ENCODE data around the gene ARFGEF3.
"Not testable (repeated sequence)": the region's sequence is repeated elsewhere in the genome, so short reads cannot be mapped to it uniquely, and the experiment has no call there.

Gene ARFGEF3, protein sequence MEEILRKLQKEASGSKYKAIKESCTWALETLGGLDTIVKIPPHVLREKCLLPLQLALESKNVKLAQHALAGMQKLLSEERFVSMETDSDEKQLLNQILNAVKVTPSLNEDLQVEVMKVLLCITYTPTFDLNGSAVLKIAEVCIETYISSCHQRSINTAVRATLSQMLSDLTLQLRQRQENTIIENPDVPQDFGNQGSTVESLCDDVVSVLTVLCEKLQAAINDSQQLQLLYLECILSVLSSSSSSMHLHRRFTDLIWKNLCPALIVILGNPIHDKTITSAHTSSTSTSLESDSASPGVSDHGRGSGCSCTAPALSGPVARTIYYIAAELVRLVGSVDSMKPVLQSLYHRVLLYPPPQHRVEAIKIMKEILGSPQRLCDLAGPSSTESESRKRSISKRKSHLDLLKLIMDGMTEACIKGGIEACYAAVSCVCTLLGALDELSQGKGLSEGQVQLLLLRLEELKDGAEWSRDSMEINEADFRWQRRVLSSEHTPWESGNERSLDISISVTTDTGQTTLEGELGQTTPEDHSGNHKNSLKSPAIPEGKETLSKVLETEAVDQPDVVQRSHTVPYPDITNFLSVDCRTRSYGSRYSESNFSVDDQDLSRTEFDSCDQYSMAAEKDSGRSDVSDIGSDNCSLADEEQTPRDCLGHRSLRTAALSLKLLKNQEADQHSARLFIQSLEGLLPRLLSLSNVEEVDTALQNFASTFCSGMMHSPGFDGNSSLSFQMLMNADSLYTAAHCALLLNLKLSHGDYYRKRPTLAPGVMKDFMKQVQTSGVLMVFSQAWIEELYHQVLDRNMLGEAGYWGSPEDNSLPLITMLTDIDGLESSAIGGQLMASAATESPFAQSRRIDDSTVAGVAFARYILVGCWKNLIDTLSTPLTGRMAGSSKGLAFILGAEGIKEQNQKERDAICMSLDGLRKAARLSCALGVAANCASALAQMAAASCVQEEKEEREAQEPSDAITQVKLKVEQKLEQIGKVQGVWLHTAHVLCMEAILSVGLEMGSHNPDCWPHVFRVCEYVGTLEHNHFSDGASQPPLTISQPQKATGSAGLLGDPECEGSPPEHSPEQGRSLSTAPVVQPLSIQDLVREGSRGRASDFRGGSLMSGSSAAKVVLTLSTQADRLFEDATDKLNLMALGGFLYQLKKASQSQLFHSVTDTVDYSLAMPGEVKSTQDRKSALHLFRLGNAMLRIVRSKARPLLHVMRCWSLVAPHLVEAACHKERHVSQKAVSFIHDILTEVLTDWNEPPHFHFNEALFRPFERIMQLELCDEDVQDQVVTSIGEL (N-terminal part only)

DNA sequence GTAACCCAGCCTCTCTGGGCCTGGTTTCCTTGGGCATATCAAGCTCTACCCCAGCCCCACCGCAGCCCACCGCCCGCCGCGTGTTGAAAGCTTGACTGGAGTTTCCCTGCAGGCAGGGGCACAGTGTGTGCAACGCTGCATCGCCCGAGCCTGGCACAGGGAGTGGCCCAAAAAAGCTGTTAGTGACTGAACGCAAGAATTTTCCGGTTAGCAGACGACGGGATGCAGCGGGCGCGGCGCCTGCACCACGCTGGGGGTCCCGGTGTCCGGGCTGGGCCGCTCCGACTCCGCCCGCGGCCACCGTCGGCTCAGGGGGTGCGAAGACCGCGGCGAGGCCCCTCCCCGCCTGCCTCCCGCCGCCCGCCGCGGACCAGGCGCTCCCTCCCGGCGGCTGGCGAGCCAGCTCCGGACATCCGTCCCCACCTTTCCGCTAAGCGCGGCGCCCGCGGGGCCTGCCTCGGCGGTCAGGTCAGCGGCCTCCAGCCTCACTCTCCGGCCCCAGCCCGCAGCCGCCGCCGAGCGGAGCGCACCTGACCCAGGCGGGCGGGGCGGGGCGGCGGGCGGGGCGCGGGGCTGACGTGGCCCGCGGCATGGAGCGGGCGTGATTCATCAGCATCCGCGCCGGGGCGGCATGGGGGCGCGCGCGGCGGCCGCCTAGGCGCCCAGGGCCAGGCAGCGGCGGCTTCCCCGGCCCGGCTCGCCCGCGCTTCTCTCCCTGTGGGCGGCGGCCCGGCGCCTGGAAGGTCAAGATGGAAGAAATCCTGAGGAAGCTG is at the start of gene ARFGEF3:
Gene ARFGEF3, plus strand, starts transcription at position 602 of the 773 bp plus-strand sequence. Its CDS starts 148 bp downstream, at position 750.
- no peak for FAIRE-seq

DNA sequence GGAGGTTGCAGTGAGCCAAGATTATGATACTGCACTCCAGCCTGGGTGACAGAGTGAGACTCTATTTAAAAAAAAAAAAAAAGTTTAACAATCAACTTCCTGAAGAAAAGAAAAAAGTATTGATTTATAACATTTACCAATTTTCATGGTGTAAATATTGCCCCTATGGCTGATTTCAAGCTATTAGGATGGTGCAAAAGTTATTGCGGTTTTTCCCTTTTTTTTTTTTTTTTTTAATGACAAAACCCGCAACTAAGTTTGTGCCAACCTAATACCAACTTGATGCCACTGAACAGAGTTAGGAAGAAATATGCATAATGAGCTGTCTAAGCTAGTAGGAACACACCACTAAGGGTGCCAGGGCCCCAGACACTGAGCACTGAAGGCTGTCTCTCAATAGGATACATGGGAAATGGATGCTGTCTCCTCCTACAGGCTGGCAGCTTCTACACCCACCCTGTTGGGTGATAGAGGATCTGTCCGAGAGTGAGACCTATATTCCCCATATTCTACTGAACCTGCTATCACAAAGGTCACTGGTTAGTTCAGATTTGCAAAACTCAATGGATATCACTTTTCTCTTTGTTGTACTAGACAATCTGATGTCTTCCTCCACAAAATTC is 48.0 kb upstream of the ARFGEF3 start:
- FAIRE-seq: no peak

GRCh38 chr6:138115201-138115600 is 46.5 kb upstream of the ARFGEF3 start:
- no peak for FAIRE-seq

- FAIRE-seq: peak; percentile 95
Measured at GRCh38 chr6:138115877-138116660, 45.7 kb upstream of the ARFGEF3 start.

DNA sequence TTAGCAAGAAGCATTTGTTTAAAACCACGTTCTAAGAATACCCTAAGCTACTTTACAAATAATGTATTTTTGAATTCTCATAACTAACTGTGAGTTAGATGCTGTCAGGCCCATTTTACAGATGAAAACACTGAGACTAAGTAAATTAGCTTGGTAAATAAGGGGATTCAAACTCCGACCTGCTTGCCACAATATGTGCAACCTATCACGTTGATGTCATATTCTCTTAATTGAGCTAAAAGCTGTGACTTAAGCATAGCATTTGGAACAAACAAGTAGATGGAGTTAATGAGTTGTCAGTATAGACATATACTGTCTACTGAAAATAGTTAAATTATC is 45.1 kb upstream of the ARFGEF3 start:
- no peak for FAIRE-seq

- no peak for FAIRE-seq
Measured at GRCh38 chr6:138117376-138117914, 44.3 kb upstream of the ARFGEF3 start.

GRCh38 chr6:138119229-138119628 is 42.5 kb upstream of the ARFGEF3 start:
- FAIRE-seq: not testable (repeated sequence)

- FAIRE-seq: no peak
Measured at GRCh38 chr6:138119976-138120375, 41.8 kb upstream of the ARFGEF3 start.

DNA sequence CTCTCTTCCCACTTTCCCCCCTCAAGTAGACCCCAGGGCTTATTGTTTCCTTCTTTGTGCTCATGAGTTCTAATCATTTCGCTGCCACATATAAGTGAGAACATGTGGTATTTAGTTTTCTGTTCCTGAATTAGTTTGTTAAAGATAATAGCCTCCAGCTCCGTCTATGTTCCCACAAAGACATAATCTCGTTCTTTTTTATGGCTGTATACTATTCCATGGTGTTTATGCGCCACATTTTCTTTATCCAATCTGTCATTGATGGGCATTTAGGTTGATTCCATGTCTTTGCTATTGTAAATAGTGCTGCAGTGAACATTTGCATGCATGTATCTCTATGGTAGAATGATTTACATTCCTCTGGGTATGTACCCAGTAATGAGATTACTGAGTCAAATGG is 37.6 kb upstream of the ARFGEF3 start:
- FAIRE-seq: no peak

GRCh38 chr6:138128096-138128495 is 33.6 kb upstream of the ARFGEF3 start:
- no peak for FAIRE-seq

GRCh38 chr6:138129190-138129589 is 32.5 kb upstream of the ARFGEF3 start:
- no peak for FAIRE-seq

GRCh38 chr6:138142806-138143205 is 18.9 kb upstream of the ARFGEF3 start:
- no peak for FAIRE-seq

GRCh38 chr6:138145402-138145801 is 16.3 kb upstream of the ARFGEF3 start:
- FAIRE-seq: no peak

- FAIRE-seq: no peak
Measured at GRCh38 chr6:138146544-138146943, 15.2 kb upstream of the ARFGEF3 start.

- FAIRE-seq: no peak
Measured at GRCh38 chr6:138155443-138155842, 6.3 kb upstream of the ARFGEF3 start.

- FAIRE-seq: no peak
Measured at GRCh38 chr6:138157986-138158638, 3.6 kb upstream of the ARFGEF3 start.

- no peak for FAIRE-seq
Measured at GRCh38 chr6:138159246-138159645, 2.5 kb upstream of the ARFGEF3 start.

- no peak for FAIRE-seq
Measured at GRCh38 chr6:138160329-138161087, 1.2 kb upstream of the ARFGEF3 start.

DNA sequence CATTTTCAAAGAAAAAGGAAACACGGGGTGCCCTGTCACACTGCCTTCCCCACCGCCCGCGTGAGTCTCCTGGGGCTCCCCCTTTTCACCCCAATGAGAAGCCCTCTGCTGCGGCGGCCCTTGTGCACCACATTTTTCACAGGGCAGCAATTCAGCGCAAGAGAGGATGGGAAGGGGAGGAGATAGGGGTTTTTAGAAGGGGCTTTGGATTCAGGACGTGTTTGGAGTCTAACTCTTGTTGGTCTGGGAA is 726 bp upstream of the ARFGEF3 start:
- no peak for FAIRE-seq
